Rectal smooth muscle tissue (tissue), 1 donor: ENCODE results near the gene CLMP.

ENCODE experiments used
- H3K27ac ChIP-seq: one replicate; pipeline ENCODE4 v1.7.0; 2013; ENCODE audit warnings: low read depth, low read length, inconsistent platforms
- H3K27me3 ChIP-seq: one replicate; pipeline ENCODE4 v1.7.0; 2013; ENCODE audit warnings: low read length; ENCODE audit not compliant: control insufficient read depth, insufficient read depth
- H3K36me3 ChIP-seq: one replicate; pipeline ENCODE4 v1.7.0; 2013; ENCODE audit warnings: low read length; ENCODE audit not compliant: control insufficient read depth, insufficient read depth
- H3K4me1 ChIP-seq: one replicate; pipeline ENCODE4 v1.7.0; 2013; ENCODE audit warnings: low read length; ENCODE audit not compliant: control insufficient read depth, insufficient read depth
- H3K4me3 ChIP-seq: one replicate; pipeline ENCODE4 v1.7.0; 2013; ENCODE audit warnings: low read length
- H3K9ac ChIP-seq: one replicate; pipeline ENCODE4 v1.7.0; 2013; ENCODE audit warnings: low read length

CLMP gene

GRCh38 chr11:123073343-123074057, 121.5 kb downstream of the CLMP start:
- no peaks in the 10 kb centered on the region for H3K4me1 ChIP-seq
- no peak overlapping the region for H3K9ac ChIP-seq
- peaks cover 3% of the 10 kb centered on the region for H3K36me3 ChIP-seq
- no peaks in the 10 kb centered on the region for H3K27me3 ChIP-seq
- no peak overlapping the region for H3K27ac ChIP-seq
- H3K4me3 ChIP-seq, result no peak overlapping the region

GRCh38 chr11:123072762-123073161, 122.3 kb downstream of the CLMP start:
- Histone ChIP-seq H3K27me3 (no peaks in the 10 kb centered on the region), H3K4me3 (no peak overlapping the region), H3K36me3 (peaks cover 3% of the 10 kb centered on the region), H3K27ac (no peak overlapping the region), H3K4me1 (no peaks in the 10 kb centered on the region), H3K9ac (no peak overlapping the region)

DNA sequence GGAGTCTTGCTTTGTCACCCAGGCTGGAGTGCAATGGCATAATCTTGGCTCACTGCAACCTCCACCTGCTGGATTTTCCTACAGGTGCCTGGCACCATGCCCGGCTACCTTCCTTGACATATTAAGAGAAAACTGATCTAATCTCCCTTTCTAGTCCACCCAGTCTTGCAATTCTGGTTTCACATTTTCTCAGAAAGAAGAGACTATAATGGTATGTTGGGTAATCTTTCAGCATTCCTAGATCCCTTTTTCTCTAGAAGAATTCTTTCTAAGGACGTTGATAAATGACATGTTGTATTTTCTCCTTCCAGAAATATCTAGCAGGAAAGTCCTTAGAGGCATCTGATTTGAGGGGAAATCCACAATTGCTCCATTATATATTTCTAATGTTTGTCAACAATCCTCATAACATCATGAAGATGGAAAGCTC, 122.7 kb downstream of the CLMP start:
- Histone ChIP-seq H3K27ac (no peak overlapping the region), H3K4me1 (no peaks in the 10 kb centered on the region), H3K4me3 (no peak overlapping the region), H3K9ac (no peak overlapping the region), H3K27me3 (no peaks in the 10 kb centered on the region), H3K36me3 (peaks cover 3% of the 10 kb centered on the region)

- Histone ChIP-seq H3K27me3 (no peaks in the 10 kb centered on the region), H3K27ac (peak overlapping the region; percentile 33), H3K4me3 (no peak overlapping the region), H3K36me3 (peaks cover 3% of the 10 kb centered on the region), H3K9ac (no peak overlapping the region), H3K4me1 (no peaks in the 10 kb centered on the region)
Measured at GRCh38 chr11:123069908-123070821, 124.9 kb downstream of the CLMP start.

DNA sequence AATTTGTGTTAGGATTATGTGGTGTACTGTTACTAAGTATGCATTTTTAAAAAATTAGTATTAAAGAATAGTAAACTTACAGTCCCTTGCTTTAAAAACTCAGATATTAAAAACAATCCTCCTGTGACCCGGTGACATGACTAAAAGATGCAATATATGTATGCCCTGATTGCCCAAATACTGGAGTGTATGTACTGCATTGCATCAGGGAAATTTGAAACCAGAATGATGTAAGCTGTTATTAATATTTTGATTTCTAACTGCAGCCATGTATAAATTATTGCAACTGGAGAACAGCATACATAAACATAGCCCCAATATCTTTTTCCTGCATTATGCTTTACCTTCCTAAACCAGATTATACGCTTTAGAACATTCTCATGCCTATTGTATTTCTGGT, 129.4 kb downstream of the CLMP start:
- H3K9ac ChIP-seq, result no peak overlapping the region
- no peaks in the 10 kb centered on the region for H3K27me3 ChIP-seq

GRCh38 chr11:123063826-123064657, 131.0 kb downstream of the CLMP start:
- peaks cover 23% of the 10 kb centered on the region for H3K4me1 ChIP-seq
- H3K4me3 ChIP-seq, result peak overlapping the region; percentile 85
- H3K27ac ChIP-seq, result peak overlapping the region; percentile 99
- peaks cover 13% of the 10 kb centered on the region for H3K36me3 ChIP-seq
- H3K9ac ChIP-seq, result no peak overlapping the region
- H3K27me3 ChIP-seq, result no peaks in the 10 kb centered on the region

More for the DNA sequence above, 129.4 kb downstream of the CLMP start:
- Histone ChIP-seq H3K36me3 (peaks cover 4% of the 10 kb centered on the region), H3K4me1 (peaks cover 17% of the 10 kb centered on the region), H3K27ac (no peak overlapping the region), H3K4me3 (no peak overlapping the region)

DNA sequence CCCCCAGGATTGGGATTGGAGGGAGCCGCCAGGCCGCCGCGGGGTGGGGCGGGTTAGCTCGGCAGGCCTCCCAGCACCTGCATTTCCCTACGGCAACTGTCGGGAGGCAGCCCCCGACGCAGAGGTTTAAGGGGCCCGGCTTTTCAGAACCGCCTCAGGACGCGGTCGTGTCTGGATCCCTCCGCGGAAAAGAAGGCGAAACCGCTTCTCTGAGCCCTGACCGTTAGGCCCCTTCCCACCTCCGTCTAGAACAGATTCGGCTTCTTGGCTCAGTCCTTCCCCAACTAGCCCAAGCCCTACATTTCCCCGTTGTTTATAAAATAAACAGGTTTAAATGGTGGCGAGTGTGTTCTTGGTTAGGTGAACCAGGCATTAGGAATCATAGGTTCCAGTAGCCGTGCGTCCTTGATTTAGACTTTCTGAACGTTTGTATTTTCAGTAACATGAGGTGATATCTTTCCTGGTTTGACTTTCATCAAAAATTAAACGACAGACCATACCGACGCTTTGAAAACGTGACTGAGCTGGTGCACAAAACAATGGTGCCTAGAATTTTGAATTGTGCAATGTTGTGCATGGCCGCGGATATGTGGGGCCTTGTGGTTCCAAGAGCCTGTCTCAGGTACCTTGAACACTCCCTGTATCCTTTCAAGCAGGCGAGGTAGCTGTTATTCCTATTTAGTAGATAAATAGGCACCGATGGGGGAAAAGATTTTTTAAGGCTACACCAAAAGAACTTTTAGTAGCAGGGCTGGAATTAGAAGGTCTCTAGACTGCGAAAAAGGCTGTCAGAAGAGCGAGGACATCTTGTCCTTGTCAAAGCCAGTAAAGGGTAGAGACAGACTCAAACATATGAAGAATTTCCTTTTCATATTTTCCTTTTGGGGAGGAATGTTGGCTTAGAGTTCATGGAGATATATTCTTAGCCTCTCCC, 131.9 kb downstream of the CLMP start:
- Histone ChIP-seq H3K36me3 (peaks cover 22% of the 10 kb centered on the region), H3K4me3 (peak overlapping the region; percentile 85), H3K4me1 (peaks cover 28% of the 10 kb centered on the region), H3K9ac (peak overlapping the region; percentile 97), H3K27me3 (no peaks in the 10 kb centered on the region), H3K27ac (peak overlapping the region; percentile 99)

DNA sequence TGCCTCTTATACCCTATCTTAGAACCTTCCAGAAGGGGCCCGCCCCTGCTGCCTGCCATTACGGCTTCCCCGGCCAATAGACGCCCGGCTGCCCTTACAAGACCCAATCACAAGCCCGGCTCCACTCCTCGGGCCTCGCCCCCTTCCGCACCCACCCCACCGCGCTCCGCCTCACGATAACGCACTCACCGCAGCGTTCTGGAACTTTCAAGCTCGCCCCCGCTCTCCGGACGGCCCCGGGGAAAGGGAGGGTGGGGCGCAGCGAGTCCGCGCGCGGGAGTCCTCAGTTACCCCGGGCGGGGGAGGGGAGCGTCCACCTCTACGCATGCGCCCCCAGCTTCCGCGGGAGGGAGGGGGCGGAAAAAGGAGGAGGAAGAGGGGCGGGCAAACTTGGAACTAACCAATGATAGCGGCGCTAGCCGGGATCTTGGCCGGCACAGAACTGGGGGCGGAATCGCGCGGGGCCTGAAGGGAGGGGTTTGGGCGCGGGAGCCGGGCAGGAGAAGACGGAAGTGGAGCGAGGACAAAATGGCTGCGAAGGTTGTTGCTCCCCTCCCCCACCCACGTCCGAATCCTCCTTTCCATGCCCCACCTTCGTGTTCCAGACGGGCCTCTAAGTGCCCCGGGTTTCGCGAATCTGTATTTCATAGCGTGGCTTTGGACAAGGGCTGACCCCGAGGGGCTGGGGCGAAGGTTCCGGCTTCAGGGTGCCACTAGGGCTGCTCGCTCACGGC, 132.7 kb downstream of the CLMP start:
- peaks cover 29% of the 10 kb centered on the region for H3K36me3 ChIP-seq
- H3K4me1 ChIP-seq, result peaks cover 31% of the 10 kb centered on the region
- H3K9ac ChIP-seq, result peak overlapping the region; percentile 97
- peak overlapping the region; percentile 95 for H3K4me3 ChIP-seq
- H3K27me3 ChIP-seq, result no peaks in the 10 kb centered on the region
- peak overlapping the region; percentile 99 for H3K27ac ChIP-seq

DNA sequence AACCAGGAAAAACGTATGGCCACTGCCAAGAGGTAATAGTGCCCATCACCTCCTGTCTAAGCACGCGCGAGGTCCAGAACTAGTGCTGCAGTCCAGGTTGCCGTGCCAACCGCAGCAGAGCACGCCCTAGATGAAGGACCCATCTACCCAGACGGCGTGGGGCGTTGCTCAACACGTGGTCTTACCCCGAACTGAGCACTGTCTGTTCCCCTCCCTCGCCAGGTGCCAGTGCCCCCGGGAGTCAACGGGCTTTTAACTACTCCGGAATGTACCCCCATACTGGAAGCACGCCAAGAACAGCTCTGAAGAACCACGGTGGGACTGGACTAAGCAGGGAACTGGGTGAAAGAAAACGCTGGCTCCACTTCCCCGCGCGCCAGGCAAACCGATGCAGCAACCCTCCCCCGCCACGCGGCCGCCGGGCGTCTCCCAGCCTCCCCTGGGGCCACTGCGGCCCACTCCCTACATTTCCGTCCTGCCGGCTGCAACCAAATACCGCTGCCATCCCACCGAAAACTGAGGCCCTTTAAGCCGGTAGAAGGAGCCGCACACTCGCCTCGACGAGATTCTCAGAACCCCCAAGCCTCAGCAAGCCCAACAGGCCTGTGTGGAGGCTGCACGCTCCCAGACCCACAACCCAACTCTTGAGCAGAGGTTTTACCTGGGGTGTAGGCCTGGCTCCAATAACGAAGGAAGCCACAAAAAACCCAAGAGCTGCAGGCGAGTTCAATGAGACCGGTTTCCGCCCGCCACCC, 133.5 kb downstream of the CLMP start, which contains the start of gene HSPA8:
HSPA8 (minus strand) TSS at position 734 of the 755 bp plus-strand sequence. CDS start 812 bp downstream, outside the sequence.
- Histone ChIP-seq H3K4me3 (peak within 1 kb of the TSS; percentile 95), H3K36me3 (peaks cover 36% of the 10 kb centered on the region), H3K27me3 (no peaks in the 10 kb centered on the region), H3K27ac (peak within 1 kb of the TSS; percentile 99), H3K4me1 (peaks cover 35% of the 10 kb centered on the region), H3K9ac (peak within 1 kb of the TSS; percentile 97)

DNA sequence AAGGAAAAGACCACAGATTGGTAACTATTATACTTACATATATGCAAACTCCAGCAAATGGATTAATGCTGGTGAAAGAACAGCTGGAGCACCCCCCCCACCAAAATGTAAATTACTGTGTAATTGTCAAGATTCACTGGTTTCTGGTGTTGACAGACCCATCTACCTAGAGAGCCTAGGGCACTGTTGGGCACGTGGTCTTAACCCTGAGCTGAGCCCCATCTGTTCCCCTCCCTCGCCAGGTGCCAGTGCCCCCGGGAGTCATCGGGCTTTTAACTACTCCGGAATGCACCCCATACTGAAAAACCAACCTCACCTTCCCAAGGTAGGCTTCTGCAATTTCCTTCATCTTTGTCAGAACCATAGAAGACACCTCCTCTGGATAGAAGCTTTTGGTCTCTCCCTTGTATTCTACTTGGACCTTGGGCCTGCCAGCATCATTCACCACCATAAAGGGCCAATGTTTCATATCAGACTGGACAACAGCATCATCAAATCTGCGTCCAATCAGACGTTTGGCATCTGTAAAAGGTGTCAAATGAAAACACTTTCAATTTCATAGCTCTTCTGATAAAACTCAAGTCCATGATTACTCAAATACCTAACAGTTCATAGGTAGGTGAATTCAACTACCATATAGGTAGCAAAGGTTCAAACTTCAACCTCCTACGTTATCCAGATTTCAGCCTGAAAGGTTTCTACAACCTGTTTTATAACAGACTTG, 134.6 kb downstream of the CLMP start:
- Histone ChIP-seq H3K27ac (no peak overlapping the region), H3K27me3 (no peaks in the 10 kb centered on the region), H3K4me1 (peaks cover 35% of the 10 kb centered on the region), H3K36me3 (peaks cover 46% of the 10 kb centered on the region), H3K4me3 (peak overlapping the region; percentile 95), H3K9ac (peak overlapping the region; percentile 7)
